Measurements from ENCODE around the gene ANKHD1.

The ANKHD1 gene

GRCh38 chr5:140544986-140545385 is 143.4 kb downstream of the ANKHD1 start:
- no peak for DNase-seq

DNA sequence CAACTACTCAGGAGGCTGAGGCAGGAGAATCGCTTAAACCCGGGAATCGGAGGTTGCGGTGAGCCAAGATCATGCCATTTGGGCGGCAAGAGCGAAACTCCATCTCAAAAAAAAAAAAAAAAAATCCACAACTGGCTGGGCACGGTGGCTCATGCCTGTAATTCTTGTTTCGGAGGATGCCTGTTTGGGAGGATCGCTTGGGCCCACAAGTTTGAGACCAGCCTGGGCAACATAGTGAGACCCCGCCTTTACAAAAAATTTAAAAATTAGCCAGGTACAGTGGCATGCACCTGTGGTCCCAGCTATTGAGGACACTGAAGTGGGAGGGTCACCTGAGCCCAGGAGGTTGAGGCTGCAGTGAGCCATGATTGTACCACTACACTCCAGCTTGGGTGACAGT is 144.0 kb downstream of the ANKHD1 start:
- DNase-seq = no peak

DNA sequence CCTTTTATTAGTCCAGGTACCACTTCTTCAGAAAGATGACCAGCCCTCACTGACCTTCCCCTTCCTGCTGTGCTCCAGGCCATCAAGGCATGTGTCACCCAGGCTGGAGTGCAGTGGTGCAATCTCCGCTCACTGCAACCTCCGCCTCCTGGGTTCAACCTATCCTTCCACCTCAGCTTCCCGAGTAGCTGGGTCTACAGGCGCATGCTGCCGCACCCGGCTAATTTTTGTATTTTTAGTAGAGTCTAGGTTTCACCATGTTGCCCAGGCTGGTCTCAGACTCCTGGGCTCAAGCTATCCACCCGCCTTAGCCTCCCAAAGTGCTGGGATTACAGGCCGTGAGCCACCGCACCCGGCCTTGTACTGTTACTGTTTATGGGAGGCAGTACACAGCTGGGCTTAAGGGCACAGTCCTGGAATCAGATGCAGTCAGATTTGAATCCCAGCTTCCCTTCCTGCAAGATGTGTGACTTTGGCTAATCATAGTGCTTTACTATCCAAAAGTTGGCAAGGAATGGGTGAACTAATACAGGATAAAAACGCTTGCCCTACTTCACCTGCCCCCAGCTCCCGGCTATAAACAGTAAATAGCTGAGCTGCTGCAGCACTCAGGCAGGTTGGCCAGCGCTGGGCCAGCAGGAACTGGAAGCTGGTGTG is 145.3 kb downstream of the ANKHD1 start:
- DNase-seq = no peak

DNA sequence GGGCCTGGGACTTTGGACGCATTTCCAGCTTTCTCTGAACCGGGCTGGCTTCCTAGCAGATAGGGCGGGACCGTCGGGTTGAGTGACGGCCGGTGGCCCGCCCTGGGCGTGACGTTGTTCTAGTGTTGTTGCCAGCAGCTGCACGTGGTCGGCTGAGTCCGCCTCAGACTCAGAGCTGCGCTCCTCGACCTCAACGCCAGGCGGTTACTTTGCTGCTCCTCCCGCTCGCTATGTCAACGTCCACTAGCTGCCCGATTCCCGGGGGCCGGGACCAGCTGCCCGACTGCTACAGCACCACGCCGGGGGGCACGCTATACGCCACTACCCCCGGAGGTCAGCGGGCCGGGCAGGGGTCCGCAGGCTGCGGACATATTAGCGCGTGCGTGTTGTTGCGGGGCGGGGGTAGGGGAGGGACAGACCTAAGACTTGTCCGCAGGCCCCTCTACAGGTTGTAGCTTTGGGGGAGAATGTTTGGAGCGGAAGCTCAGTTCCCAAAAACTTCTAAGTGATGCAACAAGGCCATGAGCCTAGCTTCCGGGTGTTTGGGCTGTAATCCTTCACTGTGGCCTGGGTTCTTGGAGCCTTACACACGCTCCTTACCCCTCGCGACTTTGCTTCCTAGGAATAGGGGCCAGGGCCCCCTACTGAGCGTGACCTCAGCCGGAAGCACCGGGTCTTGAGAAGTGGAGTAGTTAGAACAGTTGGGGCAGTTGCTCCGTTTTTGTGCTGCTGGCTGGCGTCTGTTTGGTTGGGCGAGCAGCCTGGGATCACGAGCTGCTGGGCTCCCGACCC is 146.1 kb downstream of the ANKHD1 start, which contains the start of gene EIF4EBP3:
TSS of gene EIF4EBP3 (plus strand) at position 155 of the 792 bp plus-strand sequence. CDS start at position 231, 76 bp downstream.
- DNase-seq = peak; percentile 92

DNA sequence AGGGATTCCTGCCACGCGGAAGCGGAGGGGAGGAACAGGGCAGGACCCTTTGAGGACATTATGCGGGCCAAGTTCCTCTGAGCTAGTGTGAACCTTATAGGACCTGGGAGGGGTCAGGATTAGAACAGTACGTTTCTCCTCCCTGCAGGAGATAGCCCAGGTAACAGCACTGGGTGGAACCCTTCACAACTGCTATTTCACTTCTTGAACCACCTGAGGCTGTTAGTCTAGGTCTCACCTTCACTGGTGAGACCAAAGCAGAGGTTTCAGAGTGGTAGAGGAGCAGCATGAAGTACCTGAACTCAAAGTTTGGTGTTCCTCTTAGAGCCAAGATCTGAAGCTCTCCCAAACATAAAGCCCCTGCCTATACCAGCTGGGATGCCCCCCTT is 146.7 kb downstream of the ANKHD1 start:
- no peak for DNase-seq

DNA sequence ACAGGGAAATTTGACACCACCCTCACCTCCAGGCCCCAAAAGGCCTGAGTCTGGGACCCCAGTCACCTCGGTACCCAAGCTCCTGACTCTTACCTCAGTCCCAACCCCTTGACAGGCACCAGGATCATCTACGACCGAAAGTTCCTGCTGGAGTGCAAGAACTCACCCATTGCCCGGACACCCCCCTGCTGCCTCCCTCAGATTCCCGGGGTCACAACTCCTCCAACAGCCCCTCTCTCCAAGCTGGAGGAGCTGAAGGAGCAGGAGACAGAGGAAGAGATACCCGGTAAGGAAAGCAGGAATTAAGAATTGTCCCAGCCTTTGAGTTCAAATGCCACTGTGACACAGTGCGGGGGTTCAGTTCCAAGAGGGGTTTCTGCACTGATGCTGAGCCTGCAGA is 147.2 kb downstream of the ANKHD1 start:
- DNase-seq = no peak

GRCh38 chr5:140549237-140550144 is 147.9 kb downstream of the ANKHD1 start:
- no peak for DNase-seq

- no peak for DNase-seq
Observed at GRCh38 chr5:140550147-140551079, 148.8 kb downstream of the ANKHD1 start.

- DNase-seq = no peak
Observed at GRCh38 chr5:140551872-140552271, 150.2 kb downstream of the ANKHD1 start.

GRCh38 chr5:140553657-140554056 is 152.0 kb downstream of the ANKHD1 start:
- DNase-seq = no peak

DNA sequence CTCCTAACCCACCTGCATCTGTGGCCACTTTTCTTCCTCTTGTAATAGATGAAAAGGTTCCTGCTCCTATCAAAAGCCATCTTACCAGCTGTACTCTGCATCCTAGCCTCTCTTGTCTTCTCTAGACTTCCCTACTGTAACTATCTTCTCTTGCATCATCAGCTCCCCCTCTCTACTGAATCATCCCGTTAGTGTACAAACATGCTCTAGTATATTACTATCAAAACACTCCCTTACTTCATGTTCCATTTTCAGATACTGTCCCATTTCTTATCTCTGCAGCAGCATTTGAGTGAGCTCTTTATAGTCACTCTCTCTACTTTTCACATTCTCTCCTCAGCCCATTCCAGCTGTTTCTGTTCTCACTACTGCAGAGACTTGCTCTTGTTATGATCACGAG is 152.8 kb downstream of the ANKHD1 start:
- DNase-seq = peak; percentile 29

DNA sequence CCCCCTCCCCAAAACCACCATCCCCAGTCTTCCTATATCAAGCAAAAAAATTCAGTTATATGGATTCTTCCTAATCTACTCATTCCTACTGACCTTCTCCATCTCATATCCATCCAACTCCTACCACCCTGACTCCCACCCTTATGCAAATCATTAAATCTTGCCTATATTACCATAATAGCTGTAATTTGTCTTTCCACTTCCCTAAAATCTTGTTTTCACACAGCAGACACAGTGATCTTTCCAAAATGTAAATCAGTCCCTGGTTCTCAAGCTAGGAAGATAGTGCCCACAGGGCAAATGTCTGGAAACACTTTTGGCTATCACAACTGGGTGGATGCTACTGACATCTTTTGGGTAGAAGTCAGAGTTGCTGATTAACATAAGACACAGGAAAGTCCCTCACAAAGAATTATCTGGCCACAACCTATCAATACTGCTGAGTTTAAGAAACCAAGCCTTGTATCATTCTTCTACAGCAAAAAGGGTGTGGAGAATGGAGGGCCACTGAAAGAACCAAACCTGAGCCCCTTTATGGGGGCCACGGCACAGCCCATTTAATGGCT is 154.2 kb downstream of the ANKHD1 start:
- DNase-seq = no peak

DNA sequence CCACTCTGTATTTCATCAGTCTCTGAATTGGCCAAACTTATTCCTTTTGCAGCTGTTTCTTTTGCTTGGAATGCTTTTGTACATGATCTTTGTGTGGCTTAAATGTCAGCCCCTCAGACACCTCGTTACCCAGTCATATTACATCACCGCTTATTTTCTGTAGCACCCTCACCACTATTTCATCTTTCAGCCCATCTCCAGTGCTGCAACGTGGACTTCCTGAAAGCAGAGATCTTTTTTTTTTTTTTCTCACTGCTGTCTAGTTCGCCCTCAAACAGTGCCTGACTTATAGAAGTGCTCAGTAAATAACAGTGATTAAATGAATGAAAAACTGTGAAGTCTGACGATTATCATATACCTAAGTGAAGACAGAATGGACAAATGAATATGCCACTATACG is 154.8 kb downstream of the ANKHD1 start:
- peak; percentile 28 for DNase-seq

DNA sequence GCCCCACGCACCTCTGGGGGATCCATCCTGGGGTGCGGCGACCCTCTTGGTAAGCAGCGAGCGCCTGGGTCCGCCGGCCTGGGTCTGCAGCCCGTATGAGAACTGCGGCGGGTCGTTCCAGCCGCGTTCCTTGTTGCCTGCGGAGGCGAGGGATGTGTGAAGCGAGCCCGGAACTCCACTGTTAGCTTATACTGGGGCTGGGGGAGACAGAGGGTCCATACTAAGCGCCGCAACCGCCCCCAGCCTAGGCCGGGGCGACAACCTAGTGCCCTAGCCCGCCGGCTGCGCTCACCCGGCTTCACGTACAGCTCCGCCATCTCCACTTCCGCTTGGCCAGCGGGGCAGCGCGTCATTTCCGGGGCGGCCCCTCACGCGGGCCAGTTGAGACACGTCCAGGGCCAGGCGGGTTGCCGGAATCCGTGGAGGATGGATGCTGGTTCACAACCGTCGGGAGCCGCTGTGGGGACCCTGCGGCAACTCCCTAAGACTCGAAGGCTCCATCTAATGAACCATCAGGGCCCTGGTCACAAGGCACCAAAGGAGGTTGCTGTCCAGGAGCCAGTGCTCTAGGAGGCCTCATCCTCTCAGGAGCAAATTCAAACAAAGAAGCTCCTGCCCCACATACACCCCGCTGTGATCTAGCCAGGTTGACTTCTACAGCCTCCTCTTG is 155.6 kb downstream of the ANKHD1 start, which contains the start of gene SRA1:
TSS of gene SRA1 (minus strand) at position 338 of the 670 bp plus-strand sequence. CDS start at position 317, 21 bp downstream.
- peak; percentile 89 for DNase-seq

GRCh38 chr5:140557965-140558364 is 156.3 kb downstream of the ANKHD1 start:
- DNase-seq = no peak

DNA sequence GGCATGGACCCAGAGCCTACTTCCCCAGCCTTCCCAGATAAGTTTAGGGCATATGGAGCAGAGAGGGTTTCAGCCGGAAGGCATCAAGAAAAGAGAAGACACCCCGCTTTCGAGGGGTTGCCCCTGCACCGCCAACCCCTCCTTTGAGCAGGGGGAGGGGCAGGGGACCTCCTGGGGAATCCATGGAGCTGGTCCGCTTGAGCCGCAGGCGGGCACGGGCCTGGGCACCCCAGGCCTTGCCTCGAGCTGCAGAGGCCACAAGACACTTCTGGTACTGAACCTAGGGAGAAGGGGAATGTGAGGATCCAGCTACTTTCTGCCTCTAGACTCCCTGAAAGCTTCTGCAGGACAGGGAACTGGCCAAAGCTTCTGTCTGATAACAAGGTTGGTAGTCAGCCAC is 156.9 kb downstream of the ANKHD1 start:
- DNase-seq = no peak

DNA sequence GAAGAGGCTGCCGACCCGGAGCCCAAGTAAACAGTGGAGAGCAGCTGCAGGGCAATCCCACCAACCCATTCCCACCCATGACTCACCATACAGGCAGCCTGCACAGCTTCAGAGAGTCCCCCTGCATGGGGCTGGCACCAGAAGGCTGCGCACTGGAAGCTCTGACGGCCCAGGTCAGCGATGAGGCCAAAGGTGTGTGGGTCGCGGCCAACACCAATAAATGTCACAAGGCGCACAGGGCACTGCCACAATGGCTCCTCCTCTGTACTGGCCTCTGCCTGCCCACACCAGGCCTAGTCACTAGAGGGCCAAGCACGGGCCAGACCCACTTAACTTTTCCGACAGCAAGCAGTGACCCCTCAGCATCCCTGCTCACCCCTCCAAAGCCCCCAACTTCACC is 158.6 kb downstream of the ANKHD1 start:
- DNase-seq = no peak

- no peak for DNase-seq
Observed at GRCh38 chr5:140561753-140562523, 160.3 kb downstream of the ANKHD1 start.

GRCh38 chr5:140563596-140563995 is 162.0 kb downstream of the ANKHD1 start:
- DNase-seq = no peak

Data from fibroblast of skin of abdomen (primary cell).